ENCODE results near the gene AK5. TPM values are rescaled to one million over a fixed set of nuclear protein-coding genes. Genes with fewer than 3 reads are reported as not detected.

Gene AK5
- total RNA-seq, 1 donor from 2014 or later = 0.91 TPM

DNA sequence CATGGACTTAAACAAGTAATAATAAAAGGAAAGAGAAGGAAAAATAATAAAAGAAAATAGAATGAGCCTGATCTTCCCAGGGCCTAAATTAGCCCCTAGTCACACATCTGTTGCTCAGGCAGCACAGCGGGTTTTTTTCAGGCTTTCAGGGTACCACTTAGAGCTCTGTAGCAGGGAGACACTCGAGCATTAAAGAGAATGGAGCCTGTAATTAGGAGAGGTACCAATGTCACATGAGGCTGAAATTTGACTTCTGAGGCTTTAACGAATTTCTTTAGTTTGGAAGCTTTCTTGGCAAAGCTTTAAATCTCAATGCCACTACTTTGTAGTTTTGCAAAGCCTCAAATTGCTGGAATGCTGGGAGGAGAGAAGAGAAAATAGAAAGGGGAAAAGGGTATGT, 116.3 kb downstream of the AK5 start:
- TF ChIP-seq, protein P1, sequence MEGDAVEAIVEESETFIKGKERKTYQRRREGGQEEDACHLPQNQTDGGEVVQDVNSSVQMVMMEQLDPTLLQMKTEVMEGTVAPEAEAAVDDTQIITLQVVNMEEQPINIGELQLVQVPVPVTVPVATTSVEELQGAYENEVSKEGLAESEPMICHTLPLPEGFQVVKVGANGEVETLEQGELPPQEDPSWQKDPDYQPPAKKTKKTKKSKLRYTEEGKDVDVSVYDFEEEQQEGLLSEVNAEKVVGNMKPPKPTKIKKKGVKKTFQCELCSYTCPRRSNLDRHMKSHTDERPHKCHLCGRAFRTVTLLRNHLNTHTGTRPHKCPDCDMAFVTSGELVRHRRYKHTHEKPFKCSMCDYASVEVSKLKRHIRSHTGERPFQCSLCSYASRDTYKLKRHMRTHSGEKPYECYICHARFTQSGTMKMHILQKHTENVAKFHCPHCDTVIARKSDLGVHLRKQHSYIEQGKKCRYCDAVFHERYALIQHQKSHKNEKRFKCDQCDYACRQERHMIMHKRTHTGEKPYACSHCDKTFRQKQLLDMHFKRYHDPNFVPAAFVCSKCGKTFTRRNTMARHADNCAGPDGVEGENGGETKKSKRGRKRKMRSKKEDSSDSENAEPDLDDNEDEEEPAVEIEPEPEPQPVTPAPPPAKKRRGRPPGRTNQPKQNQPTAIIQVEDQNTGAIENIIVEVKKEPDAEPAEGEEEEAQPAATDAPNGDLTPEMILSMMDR (IDR thresholded peaks at IDR 0.05; ENCODE audit: partially characterized antibody, unreplicated experiment) = no peak
- Mint-ChIP-seq H3K4me1 (ENCODE audit: low read depth, unreplicated experiment) (peaks cover 32% of the 10 kb centered on the region), H3K9me3 (ENCODE audit: unreplicated experiment) (no peaks in the 10 kb centered on the region), H3K36me3 (ENCODE audit: unreplicated experiment) (no peaks in the 10 kb centered on the region), H3K27me3 (ENCODE audit: unreplicated experiment) (peaks cover 4% of the 10 kb centered on the region), H3K27ac (ENCODE audit: unreplicated experiment) (no peak overlapping the region), H3K4me3 (ENCODE audit: unreplicated experiment) (peak overlapping the region; percentile 3)
- DNase-seq = no peak

DNA sequence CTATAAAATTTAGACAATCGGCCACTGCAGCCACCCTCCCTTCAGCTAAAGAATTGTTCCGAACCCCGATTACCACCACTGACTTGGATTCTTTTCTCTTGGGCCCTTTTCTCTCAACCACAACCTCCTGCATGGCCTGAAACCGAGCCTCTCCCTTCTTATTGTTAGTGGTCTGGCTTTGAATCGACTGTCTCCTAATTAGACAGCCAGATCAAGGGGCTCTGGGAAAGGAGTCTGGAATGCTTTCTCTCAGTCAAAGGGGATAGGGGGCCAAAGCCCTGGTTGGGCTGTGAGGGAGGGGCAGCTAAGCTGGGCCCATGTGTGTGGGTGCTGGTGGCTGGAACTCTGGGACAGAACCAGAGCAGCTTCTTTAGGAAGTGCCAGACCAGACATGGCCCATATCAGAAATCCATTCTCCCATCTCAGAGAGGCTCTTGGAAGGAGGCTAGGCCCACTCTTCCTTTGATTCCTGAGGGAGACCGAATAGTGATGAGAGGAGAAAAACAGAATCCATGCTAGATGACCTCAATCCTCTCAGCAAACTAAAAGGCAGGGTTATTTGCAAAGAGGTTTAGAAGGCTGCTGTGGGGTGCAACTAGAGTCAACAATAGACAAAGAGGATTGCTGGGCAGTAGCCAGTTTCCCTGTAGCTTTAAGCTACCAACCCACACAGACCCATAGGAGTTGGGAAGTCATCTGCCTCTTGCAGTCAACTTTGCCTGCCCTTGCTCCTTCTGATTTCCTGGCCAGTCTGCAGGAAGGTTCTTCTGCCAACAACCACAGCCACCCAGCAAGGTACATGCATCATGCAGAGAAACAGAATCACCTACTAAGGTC, 117.6 kb downstream of the AK5 start:
- no peak overlapping the region for H3K27ac Mint-ChIP-seq (ENCODE audit: unreplicated experiment)
- H3K4me1 Mint-ChIP-seq (ENCODE audit: low read depth, unreplicated experiment) = peaks cover 32% of the 10 kb centered on the region
- no peaks in the 10 kb centered on the region for H3K9me3 Mint-ChIP-seq (ENCODE audit: unreplicated experiment)
- peaks cover 2% of the 10 kb centered on the region for H3K27me3 Mint-ChIP-seq (ENCODE audit: unreplicated experiment)
- no peak overlapping the region for H3K4me3 Mint-ChIP-seq (ENCODE audit: unreplicated experiment)
- TF ChIP-seq, protein P1 (IDR thresholded peaks at IDR 0.05; ENCODE audit: partially characterized antibody, unreplicated experiment) = no peak
- DNase-seq = no peak
- no peaks in the 10 kb centered on the region for H3K36me3 Mint-ChIP-seq (ENCODE audit: unreplicated experiment)

DNA sequence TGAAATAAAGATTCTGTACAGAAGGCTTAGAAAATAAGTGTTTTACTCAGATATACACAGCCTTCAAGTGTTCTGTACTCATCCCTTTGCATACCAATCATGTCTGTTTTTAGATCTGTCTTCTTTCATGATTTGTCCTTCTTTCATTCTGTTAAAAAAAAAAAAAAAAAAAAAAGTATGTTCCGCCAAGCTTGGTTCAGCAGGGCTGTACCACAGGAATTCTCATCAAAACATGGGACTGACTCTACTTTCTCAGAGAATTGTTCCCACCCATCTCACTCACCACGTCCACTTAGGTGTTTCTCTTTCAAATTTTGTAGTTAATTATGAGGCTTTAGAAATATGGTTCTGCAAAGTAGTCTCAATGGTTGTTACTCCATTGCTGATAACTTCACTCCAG, 119.0 kb downstream of the AK5 start:
- H3K4me1 Mint-ChIP-seq (ENCODE audit: low read depth, unreplicated experiment) = peaks cover 20% of the 10 kb centered on the region
- no peak for DNase-seq
- H3K27ac Mint-ChIP-seq (ENCODE audit: unreplicated experiment) = no peak overlapping the region
- H3K4me3 Mint-ChIP-seq (ENCODE audit: unreplicated experiment) = no peak overlapping the region
- no peaks in the 10 kb centered on the region for H3K9me3 Mint-ChIP-seq (ENCODE audit: unreplicated experiment)
- no peaks in the 10 kb centered on the region for H3K36me3 Mint-ChIP-seq (ENCODE audit: unreplicated experiment)
- H3K27me3 Mint-ChIP-seq (ENCODE audit: unreplicated experiment) = peaks cover 2% of the 10 kb centered on the region
- TF ChIP-seq, protein P1 (IDR thresholded peaks at IDR 0.05; ENCODE audit: partially characterized antibody, unreplicated experiment) = no peak

DNA sequence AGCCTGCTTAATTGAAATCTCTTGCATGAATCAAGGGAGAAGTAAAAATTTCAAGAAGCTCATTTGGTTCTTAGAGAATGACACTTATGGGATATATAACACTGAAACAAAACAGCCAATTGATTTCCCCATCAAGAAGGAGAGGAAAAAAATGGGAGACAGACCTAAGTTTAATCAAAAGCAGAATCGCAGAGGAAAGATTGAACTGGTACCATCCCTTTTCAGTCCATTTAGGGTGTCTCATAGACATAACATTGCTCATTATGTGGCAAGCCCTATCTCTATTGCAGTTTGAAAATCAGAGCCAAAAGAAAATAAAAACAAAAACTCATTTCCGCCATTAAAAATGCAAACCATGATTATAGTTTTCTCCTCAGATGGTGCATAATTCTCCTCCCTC, 119.6 kb downstream of the AK5 start:
- Mint-ChIP-seq H3K9me3 (ENCODE audit: unreplicated experiment) (no peaks in the 10 kb centered on the region), H3K27me3 (ENCODE audit: unreplicated experiment) (peaks cover 2% of the 10 kb centered on the region), H3K27ac (ENCODE audit: unreplicated experiment) (no peak overlapping the region), H3K4me1 (ENCODE audit: low read depth, unreplicated experiment) (peaks cover 14% of the 10 kb centered on the region), H3K36me3 (ENCODE audit: unreplicated experiment) (no peaks in the 10 kb centered on the region), H3K4me3 (ENCODE audit: unreplicated experiment) (no peak overlapping the region)
- no peak for DNase-seq
- TF ChIP-seq, protein P1 (IDR thresholded peaks at IDR 0.05; ENCODE audit: partially characterized antibody, unreplicated experiment) = no peak

DNA sequence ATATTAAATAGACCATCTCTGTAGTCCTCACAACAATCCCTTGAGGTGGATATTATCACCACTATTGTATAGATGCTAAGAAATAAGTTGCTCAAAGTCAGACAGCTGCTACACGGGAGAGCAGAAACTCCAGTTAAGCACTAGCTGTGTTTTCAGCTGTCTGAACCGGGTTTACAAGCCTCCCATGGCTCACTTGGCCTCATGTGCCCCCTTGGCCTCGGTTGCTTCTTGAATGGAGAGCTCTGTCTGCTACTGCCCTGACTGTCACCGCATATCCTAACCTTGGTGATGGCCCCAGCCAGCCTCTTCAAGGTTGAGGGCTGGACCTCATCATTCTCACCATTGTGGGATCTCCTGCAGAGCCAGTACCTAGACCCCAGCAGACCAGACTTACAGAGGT, 123.4 kb downstream of the AK5 start:
- H3K9me3 Mint-ChIP-seq (ENCODE audit: unreplicated experiment) = no peaks in the 10 kb centered on the region
- H3K27me3 Mint-ChIP-seq (ENCODE audit: unreplicated experiment) = no peaks in the 10 kb centered on the region
- no peak overlapping the region for H3K4me3 Mint-ChIP-seq (ENCODE audit: unreplicated experiment)
- H3K36me3 Mint-ChIP-seq (ENCODE audit: unreplicated experiment) = no peaks in the 10 kb centered on the region
- no peak overlapping the region for H3K27ac Mint-ChIP-seq (ENCODE audit: unreplicated experiment)
- no peak for DNase-seq
- TF ChIP-seq, protein P1 (IDR thresholded peaks at IDR 0.05; ENCODE audit: partially characterized antibody, unreplicated experiment) = no peak
- no peaks in the 10 kb centered on the region for H3K4me1 Mint-ChIP-seq (ENCODE audit: low read depth, unreplicated experiment)

All from glutamatergic neuron (in vitro differentiated cells).